SH-SY5Y (cell line): ENCODE measurements around the gene LARGE1.

Experiments used
- GATA2 ChIP-seq: IDR thresholded peaks from 2 replicates; pipeline ENCODE4 v1.6.1; 2011; ENCODE audit warnings: mild to moderate bottlenecking, low read depth, low read length
- GATA3 ChIP-seq: IDR thresholded peaks from 2 replicates; pipeline ENCODE4 v1.6.1; 2011; ENCODE audit warnings: low read depth, mild to moderate bottlenecking, low read length, moderate library complexity

- no peak for TF ChIP-seq GATA2
- no peak for TF ChIP-seq GATA3
These were observed 65.6 kb downstream of the LARGE1 start for GRCh38 chr22:33854724-33855123.
